ENCODE results near the gene ACP3.
"Not testable (repeated sequence)": the region's sequence is repeated elsewhere in the genome, so short reads cannot be mapped to it uniquely, and the experiment has no call there.

Gene ACP3

GRCh38 chr3:132368515-132368914, 51.3 kb downstream of the ACP3 start:
- DNase-seq, result no peak

GRCh38 chr3:132368962-132369361, 51.8 kb downstream of the ACP3 start:
- DNase-seq, result no peak

GRCh38 chr3:132376945-132377354, 59.7 kb downstream of the ACP3 start:
- not testable (repeated sequence) for DNase-seq

GRCh38 chr3:132378048-132378762, 61.0 kb downstream of the ACP3 start:
- no peak for DNase-seq

GRCh38 chr3:132378846-132379245, 61.6 kb downstream of the ACP3 start:
- DNase-seq, result no peak

- DNase-seq, result no peak
These were observed 63.7 kb downstream of the ACP3 start for GRCh38 chr3:132380920-132381319.

GRCh38 chr3:132381348-132381944, 64.2 kb downstream of the ACP3 start:
- no peak for DNase-seq

GRCh38 chr3:132382267-132382666, 65.1 kb downstream of the ACP3 start:
- no peak for DNase-seq

- DNase-seq, result no peak
These were observed 65.5 kb downstream of the ACP3 start for GRCh38 chr3:132382688-132383194.

- no peak for DNase-seq
These were observed 69.1 kb downstream of the ACP3 start for GRCh38 chr3:132386259-132386658.

GRCh38 chr3:132392675-132393074, 75.5 kb downstream of the ACP3 start:
- DNase-seq, result not testable (repeated sequence)

- no peak for DNase-seq
These were observed 77.1 kb downstream of the ACP3 start for GRCh38 chr3:132394320-132394719.

- DNase-seq, result no peak
These were observed 77.9 kb downstream of the ACP3 start for GRCh38 chr3:132395126-132395525.

- no peak for DNase-seq
These were observed 79.0 kb downstream of the ACP3 start for GRCh38 chr3:132396255-132396654.

GRCh38 chr3:132396776-132397175, 79.6 kb downstream of the ACP3 start:
- DNase-seq, result not testable (repeated sequence)

- no peak for DNase-seq
These were observed 82.1 kb downstream of the ACP3 start for GRCh38 chr3:132399054-132399929.

GRCh38 chr3:132401255-132401654, 84.0 kb downstream of the ACP3 start:
- DNase-seq, result no peak

- no peak for DNase-seq
These were observed 87.1 kb downstream of the ACP3 start for GRCh38 chr3:132404276-132404675.

GRCh38 chr3:132405188-132405587, 88.0 kb downstream of the ACP3 start:
- DNase-seq, result no peak

GRCh38 chr3:132405609-132406299, 88.5 kb downstream of the ACP3 start:
- DNase-seq, result no peak

- no peak for DNase-seq
These were observed 89.4 kb downstream of the ACP3 start for GRCh38 chr3:132406587-132406986.

- DNase-seq, result no peak
These were observed 89.8 kb downstream of the ACP3 start for GRCh38 chr3:132407025-132407424.
